Aorta (tissue), 5 donors: ENCODE measurements around the gene RGS1. TPM values are rescaled to one million over a fixed set of nuclear protein-coding genes. Genes with fewer than 3 reads are reported as not detected.

Experiments used
- ATAC-seq: fragments of 200-7000 bp; cut with Tn5 transposase; one replicate; pipeline ENCODE4 v1.9.1; 2022; ENCODE audit warnings: moderate library complexity; ENCODE audit not compliant: low FRiP score
- DNase-seq, 2 donors: peaks; one replicate each; pipeline ENCODE4 v3.0.0-alpha.2; 2020
- H3K27ac ChIP-seq, 2 donors: one replicate each; pipeline ENCODE4 v1.5.1; 2013; ENCODE audit warnings: low read length in 2 of 2, mild to moderate bottlenecking in 2 of 2, moderate library complexity in 2 of 2, control low read depth in 1 of 2, inconsistent platforms in 1 of 2, low read depth in 1 of 2
- H3K27me3 ChIP-seq, 2 donors: one replicate each; pipeline ENCODE4 v1.6.1; 2013; ENCODE audit warnings: control low read depth in 1 of 2, low read length in 1 of 2, mild to moderate bottlenecking in 1 of 2, moderate library complexity in 1 of 2; ENCODE audit not compliant: insufficient read depth in 2 of 2, control insufficient read depth in 1 of 2
- H3K36me3 ChIP-seq, 2 donors: one replicate each; pipeline ENCODE4 v1.6.1; 2013; ENCODE audit warnings: control low read depth in 1 of 2, low read length in 1 of 2, mild to moderate bottlenecking in 1 of 2; ENCODE audit not compliant: insufficient read depth in 2 of 2, control insufficient read depth in 1 of 2
- H3K4me1 ChIP-seq, 2 donors: one replicate each; pipeline ENCODE4 v1.6.1; 2013; ENCODE audit warnings: low read length in 2 of 2, control low read depth in 1 of 2, mild to moderate bottlenecking in 1 of 2, moderate library complexity in 1 of 2; ENCODE audit not compliant: insufficient read depth in 2 of 2, control insufficient read depth in 1 of 2
- H3K4me3 ChIP-seq, 2 donors: one replicate each; pipeline ENCODE4 v1.5.1; 2013; ENCODE audit warnings: low read length in 2 of 2, control low read depth in 1 of 2, mild to moderate bottlenecking in 1 of 2
- H3K9me3 ChIP-seq: one replicate; pipeline ENCODE4 v1.6.1; 2013; ENCODE audit warnings: mild to moderate bottlenecking, low read length; ENCODE audit not compliant: control insufficient read depth
- WGBS, 2 donors: extraction: QIAGEN DNeasy Blood & Tissue Kit; methylation state at CpG; one replicate each; pipeline ENCODE4 v1.1.7; 2013; 5-methylcytosine and 5-hydroxymethylcytosine counted together
- intact Hi-C, 2 donors: fragments of 100-400 bp; cut with DNase I; formaldehyde crosslinking; loops; one replicate each; pipeline versions ENCODE4 v1.14.2 to v1.15.0; 2022
- polyA plus RNA-seq, 2 donors: library from polyadenylated mRNA; stranded (reverse); fragments of 200-250 nt; gene quantifications; one replicate each; pipeline ENCODE4 v1.2.3, GENCODE V29; 2013
- total RNA-seq, 2 donors: library from RNA; stranded (reverse); fragmentation: NEBNext Ultra II Directional; extraction: Animal tissue kit (Norgen Biotek cat#: 25700); gene quantifications; one replicate each; pipeline ENCODE4 v1.2.1, GENCODE V29; 2021
- donor health status: healthy with polysubstance abuse.
- donor health status: Bipolar disorder and iron deficiency.
- donor health status: DM: no; HTN: no; CAD: no.
- donor health status: DM: no; HTN: no; CAD: no.
- donor health status: DM: yes; HTN: yes; CAD: no.

The RGS1 gene
- total and polyA plus RNA-seq, 4 donors: 4.1 to 43.4 (median 25.0) TPM

DNA sequence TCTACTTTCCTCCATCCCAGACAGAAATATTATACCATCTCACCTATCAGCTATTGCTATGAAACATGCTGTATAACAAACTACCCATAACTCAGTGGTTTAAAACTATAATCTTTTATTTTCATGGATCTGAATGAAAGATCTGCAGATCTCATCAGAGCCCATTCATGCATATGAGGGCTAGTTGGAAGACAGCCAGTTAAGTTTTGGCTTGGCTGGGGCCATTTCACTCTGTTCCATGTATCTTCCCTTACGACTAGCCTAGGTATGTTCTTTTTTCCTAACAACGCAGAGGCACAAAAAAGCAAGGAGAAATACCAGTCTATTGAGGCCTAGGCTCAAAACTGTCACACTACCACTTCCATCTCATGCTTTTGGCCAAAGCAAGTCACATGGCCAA lies 28.1 kb upstream of the RGS1 start:
- 90 to 98% methylated on average over 2 of the region's 2 CpGs for WGBS, 2 donors
- no peaks in the 10 kb centered on the region for H3K9me3 ChIP-seq
- peaks cover 2 to 5% of the 10 kb centered on the region in 2 donors for H3K4me1 ChIP-seq
- H3K27ac ChIP-seq: no peak overlapping the region
- DNase-seq (no peak), ATAC-seq (no peak)
- no peaks in the 10 kb centered on the region for H3K27me3 ChIP-seq
- intact Hi-C loops: no loop called here
- no peak overlapping the region for H3K4me3 ChIP-seq
- H3K36me3 ChIP-seq: no peaks in the 10 kb centered on the region

DNA sequence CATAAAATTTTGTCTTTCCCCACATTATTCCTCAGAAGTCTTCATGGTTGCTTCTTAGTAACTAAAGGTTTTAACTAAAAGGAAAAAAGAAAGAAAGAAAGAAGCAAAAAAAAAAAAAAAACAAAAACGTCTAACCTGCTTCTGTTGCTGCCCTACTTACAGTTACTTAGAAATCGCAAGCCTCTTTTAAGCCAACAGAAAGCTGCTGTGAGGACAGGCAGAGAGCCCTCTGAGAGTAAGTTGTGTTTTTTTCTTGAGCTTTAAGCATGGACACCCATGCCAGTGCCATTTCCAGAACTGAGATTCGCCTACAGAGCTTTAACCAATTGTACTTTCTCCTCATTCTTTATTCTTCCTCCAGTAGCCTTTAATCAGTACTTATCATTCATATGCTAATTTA lies 25.6 kb upstream of the RGS1 start:
- H3K36me3 ChIP-seq: no peaks in the 10 kb centered on the region
- no peak overlapping the region for H3K27ac ChIP-seq
- no peaks in the 10 kb centered on the region for H3K27me3 ChIP-seq
- no peak for DNase-seq
- 80 to 84% methylated on average over 3 of the region's 3 CpGs for WGBS, 2 donors
- no peak for ATAC-seq
- H3K4me3 ChIP-seq: no peak overlapping the region
- no peaks in the 10 kb centered on the region for H3K9me3 ChIP-seq
- intact Hi-C loops: loop anchor here in 1 of 2 donors (5.0 kb wide), 1 partner anchor 63 kb away; no protein-coding TSS in a partner anchor
- peaks cover 2 to 5% of the 10 kb centered on the region in 2 donors for H3K4me1 ChIP-seq

- 82 to 83% methylated on average over 2 of the region's 2 CpGs for WGBS, 2 donors
- H3K9me3 ChIP-seq: no peaks in the 10 kb centered on the region
- no peaks in the 10 kb centered on the region for H3K36me3 ChIP-seq
- peaks cover under 1 to 5% of the 10 kb centered on the region in 2 donors for H3K4me1 ChIP-seq
- ATAC-seq: no peak
- no peak overlapping the region for H3K27ac ChIP-seq
- H3K4me3 ChIP-seq: no peak overlapping the region
- intact Hi-C loops: loop anchor here in 1 of 2 donors (5.0 kb wide), 1 partner anchor 64 kb away; no protein-coding TSS in a partner anchor
- H3K27me3 ChIP-seq: no peaks in the 10 kb centered on the region
- no peak for DNase-seq
These were observed 24.5 kb upstream of the RGS1 start for GRCh38 chr1:192550922-192551534.

GRCh38 chr1:192552760-192553191 lies 22.8 kb upstream of the RGS1 start:
- Histone ChIP-seq H3K27ac (no peak overlapping the region), H3K4me1 (peaks cover 0 to 5% of the 10 kb centered on the region in 2 donors), H3K36me3 (no peaks in the 10 kb centered on the region), H3K4me3 (no peak overlapping the region), H3K27me3 (no peaks in the 10 kb centered on the region), H3K9me3 (no peaks in the 10 kb centered on the region)
- ATAC-seq (no peak), DNase-seq (no peak)
- WGBS, 2 donors: 50 to 56% methylated on average over 6 of the region's 6 CpGs
- intact Hi-C loops: loop anchor here in 1 of 2 donors (5.0 kb wide), 1 partner anchor 65 kb away; no protein-coding TSS in a partner anchor

- ATAC-seq (no peak), DNase-seq (no peak)
- Histone ChIP-seq H3K27ac (no peak overlapping the region), H3K4me1 (peaks cover 0 to 5% of the 10 kb centered on the region in 2 donors), H3K9me3 (no peaks in the 10 kb centered on the region), H3K27me3 (no peaks in the 10 kb centered on the region), H3K36me3 (no peaks in the 10 kb centered on the region), H3K4me3 (no peak overlapping the region)
- WGBS, 2 donors: 87% methylated on average over 3 of the region's 3 CpGs
- intact Hi-C loops: loop anchor here in 1 of 2 donors (2.0 to 5.0 kb wide), 2 partner anchors 15 to 66 kb away; no protein-coding TSS in a partner anchor
These were observed 21.8 kb upstream of the RGS1 start for GRCh38 chr1:192553741-192554140.

GRCh38 chr1:192554904-192555303 lies 20.7 kb upstream of the RGS1 start:
- WGBS, 2 donors: 87 to 88% methylated on average over 4 of the region's 4 CpGs
- ATAC-seq (no peak), DNase-seq (no peak)
- Histone ChIP-seq H3K27me3 (no peaks in the 10 kb centered on the region), H3K36me3 (no peaks in the 10 kb centered on the region), H3K27ac (no peak overlapping the region), H3K9me3 (no peaks in the 10 kb centered on the region), H3K4me3 (no peak overlapping the region), H3K4me1 (peaks cover 0 to 9% of the 10 kb centered on the region in 2 donors)
- intact Hi-C loops: loop anchor here in 1 of 2 donors (2.0 to 5.0 kb wide), 3 partner anchors 16 to 68 kb away; no protein-coding TSS in a partner anchor

- Histone ChIP-seq H3K27me3 (no peaks in the 10 kb centered on the region), H3K4me1 (peaks cover 0 to 9% of the 10 kb centered on the region in 2 donors), H3K36me3 (no peaks in the 10 kb centered on the region), H3K27ac (no peak overlapping the region), H3K4me3 (no peak overlapping the region), H3K9me3 (no peaks in the 10 kb centered on the region)
- ATAC-seq: no peak
- intact Hi-C loops: loop anchor here in 1 of 2 donors (2.0 to 5.0 kb wide), 2 partner anchors 17 to 33 kb away; no protein-coding TSS in a partner anchor
- DNase-seq: no peak
These were observed 20.2 kb upstream of the RGS1 start for GRCh38 chr1:192555399-192555798.

GRCh38 chr1:192557841-192558595 lies 17.6 kb upstream of the RGS1 start:
- Histone ChIP-seq H3K4me1 (peaks cover 0 to 4% of the 10 kb centered on the region in 2 donors), H3K4me3 (no peak overlapping the region), H3K36me3 (no peaks in the 10 kb centered on the region), H3K27me3 (no peaks in the 10 kb centered on the region), H3K9me3 (no peaks in the 10 kb centered on the region), H3K27ac (no peak overlapping the region)
- 94 to 95% methylated on average over 4 of the region's 4 CpGs for WGBS, 2 donors
- ATAC-seq (no peak), DNase-seq (no peak)
- intact Hi-C loops: loop anchor here in 1 of 2 donors (5.0 kb wide), 1 partner anchor 36 kb away; no protein-coding TSS in a partner anchor
